Skin of body (tissue), 3 donors: ENCODE results near the gene COL21A1. TPM values are rescaled to one million over a fixed set of nuclear protein-coding genes. Genes with fewer than 3 reads are reported as not detected.
"Not testable (repeated sequence)": the region's sequence is repeated elsewhere in the genome, so short reads cannot be mapped to it uniquely, and the experiment has no call there.

ENCODE experiments used
- DNase-seq: peaks from one replicate; lab custom pipeline; 2025; lab: John Stamatoyannopoulos, UW
- small RNA-seq: library from RNA; depleted of rRNA; stranded (forward); fragments of <200 nt; gene quantifications from one replicate; pipeline ENCODE3, GENCODE V24; 2014; ENCODE audit warnings: low replicate concordance
- total RNA-seq: library from RNA; depleted of rRNA; stranded (reverse); fragments of >200 nt; gene quantifications from one replicate; pipeline ENCODE4 v1.2.3, GENCODE V29; 2014

Gene COL21A1
- total RNA-seq, 1 donor from 2014 or later: 79.8 TPM

- no peak for DNase-seq
These were observed 230.2 kb downstream of the COL21A1 start for GRCh38 chr6:56017198-56017597.

GRCh38 chr6:56014039-56014438 is 233.3 kb downstream of the COL21A1 start:
- not testable (repeated sequence) for DNase-seq

GRCh38 chr6:56009636-56010035 is 237.7 kb downstream of the COL21A1 start:
- no peak for DNase-seq

Small RNA genes lying within 50 kb of the gene (small RNA-seq; reads per million reads assigned to genes)
- gene DHFRP6: not detected
